HG02885 (cell line): ENCODE measurements around the gene NOD2.

Source experiments
- ATAC-seq: cut with Tn5 transposase; IDR thresholded peaks from one replicate; pipeline ENCODE4 v1.9.1; 2021; ENCODE audit warnings: mild to moderate bottlenecking; ENCODE audit not compliant: unreplicated experiment, poor library complexity

The NOD2 gene

GRCh38 chr16:50711862-50712559 lies 18.6 kb downstream of the NOD2 start:
- no peak for ATAC-seq

- ATAC-seq: no peak
Measured at GRCh38 chr16:50712560-50712898, 19.1 kb downstream of the NOD2 start.

- ATAC-seq: no peak
Measured at GRCh38 chr16:50712956-50713355, 19.6 kb downstream of the NOD2 start.

DNA sequence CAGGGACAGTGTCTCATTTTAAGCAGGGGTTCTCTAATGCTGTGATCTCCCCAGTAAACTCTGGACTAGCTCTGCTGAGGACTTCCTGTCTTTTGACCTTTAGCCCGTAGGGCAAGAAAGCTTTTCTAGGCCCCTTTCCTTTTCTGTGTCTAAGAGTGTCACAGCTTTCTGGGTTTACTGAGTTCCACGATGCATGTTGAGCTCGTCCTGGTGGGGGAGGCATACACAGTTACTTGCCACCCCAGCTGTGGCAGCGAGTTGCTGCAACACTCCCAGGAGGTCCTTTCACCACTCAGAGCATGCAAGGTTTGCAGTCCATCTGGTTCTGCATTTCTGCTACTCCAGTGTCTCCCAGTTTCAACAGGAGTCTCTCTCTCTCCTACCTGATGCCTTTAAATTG lies 23.7 kb downstream of the NOD2 start:
- no peak for ATAC-seq

GRCh38 chr16:50717494-50717893 lies 24.1 kb downstream of the NOD2 start:
- no peak for ATAC-seq

- no peak for ATAC-seq
Measured at GRCh38 chr16:50718061-50718760, 24.8 kb downstream of the NOD2 start.

- no peak for ATAC-seq
Measured at GRCh38 chr16:50718761-50719400, 25.5 kb downstream of the NOD2 start.

- no peak for ATAC-seq
Measured at GRCh38 chr16:50719401-50720337, 26.3 kb downstream of the NOD2 start.

- no peak for ATAC-seq
Measured at GRCh38 chr16:50721549-50722404, 28.4 kb downstream of the NOD2 start.

GRCh38 chr16:50722405-50722737 lies 29.0 kb downstream of the NOD2 start:
- no peak for ATAC-seq

- no peak for ATAC-seq
Measured at GRCh38 chr16:50722960-50723359, 29.6 kb downstream of the NOD2 start.

DNA sequence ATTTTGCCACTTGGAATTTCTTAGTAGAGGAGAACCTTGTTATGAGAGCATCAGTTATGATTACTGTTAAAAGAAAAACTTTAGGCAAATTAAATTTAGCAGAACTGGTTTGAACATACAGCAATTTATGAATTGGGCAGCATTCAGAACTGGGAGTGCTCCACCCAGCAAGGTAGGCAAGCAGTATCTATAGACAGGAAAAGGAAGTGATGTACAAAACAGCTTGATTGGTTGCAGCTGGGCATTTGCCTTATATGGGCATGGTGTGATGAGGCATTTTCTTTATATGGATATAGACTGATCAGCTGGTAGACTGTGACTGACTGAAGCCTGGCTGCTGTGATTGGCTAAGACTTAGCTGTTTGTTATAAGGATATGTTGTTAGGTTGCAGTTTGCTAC lies 30.9 kb downstream of the NOD2 start:
- ATAC-seq: no peak

GRCh38 chr16:50731130-50731988 lies 38.0 kb downstream of the NOD2 start:
- ATAC-seq: no peak

GRCh38 chr16:50731989-50732832 lies 38.8 kb downstream of the NOD2 start:
- no peak for ATAC-seq

- no peak for ATAC-seq
Measured at GRCh38 chr16:50733468-50733867, 40.1 kb downstream of the NOD2 start.

DNA sequence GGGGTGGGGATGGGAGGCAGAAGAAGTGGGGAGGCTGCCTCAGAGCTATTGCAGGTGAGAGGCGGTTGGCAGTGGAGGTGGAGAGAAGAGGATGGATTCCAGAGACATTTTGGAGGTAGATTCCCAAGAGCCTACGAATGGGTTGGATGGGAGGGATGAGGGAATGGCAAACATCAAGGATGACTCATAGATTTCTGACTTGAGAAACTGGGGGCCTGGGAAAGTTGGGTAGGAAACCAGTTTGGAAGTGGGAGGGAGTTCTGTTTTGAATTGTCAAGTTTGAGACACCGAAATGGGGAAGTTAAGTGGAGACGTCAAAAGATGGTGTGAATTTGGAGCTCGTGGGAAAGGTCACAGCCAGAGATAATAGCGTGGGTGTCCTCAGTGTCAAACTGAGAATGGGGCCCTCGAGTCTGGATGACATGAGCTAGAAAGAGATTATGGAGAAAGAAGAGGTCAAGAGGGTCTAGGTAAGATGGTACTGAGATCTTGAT lies 42.3 kb downstream of the NOD2 start:
- peak; percentile 71 for ATAC-seq

- ATAC-seq: no peak
Measured at GRCh38 chr16:50736448-50736847, 43.0 kb downstream of the NOD2 start.

GRCh38 chr16:50737420-50737959 lies 44.1 kb downstream of the NOD2 start:
- ATAC-seq: no peak
